CD4-positive, alpha-beta T cell treated with Interferon alpha-2 for 1 hour (primary cell): ENCODE results near the gene WFDC5.

ENCODE experiments used
- DNase-seq, 2 donors: peaks; one replicate each; pipeline ENCODE4 v3.0.0-alpha.2; 2020 to 2022

Gene WFDC5

GRCh38 chr20:45113865-45114264 is 1.1 kb downstream of the WFDC5 start:
- no peak for DNase-seq

GRCh38 chr20:45112754-45113153 is 2.2 kb downstream of the WFDC5 start:
- DNase-seq = no peak

GRCh38 chr20:45111799-45112471 is 3.0 kb downstream of the WFDC5 start:
- DNase-seq = peak in 1 of 2 donors; percentile 29

- DNase-seq = no peak
Measured at GRCh38 chr20:45111285-45111684, 3.7 kb downstream of the WFDC5 start.

GRCh38 chr20:45110301-45110700 is 4.7 kb downstream of the WFDC5 start:
- no peak for DNase-seq

GRCh38 chr20:45109634-45110033 is 5.3 kb downstream of the WFDC5 start:
- no peak for DNase-seq

GRCh38 chr20:45105317-45105716 is 9.7 kb downstream of the WFDC5 start:
- DNase-seq = no peak

GRCh38 chr20:45104786-45105185 is 10.2 kb downstream of the WFDC5 start:
- no peak for DNase-seq

GRCh38 chr20:45103072-45103471 is 11.9 kb downstream of the WFDC5 start:
- DNase-seq = no peak

- no peak for DNase-seq
Measured at GRCh38 chr20:45101333-45101850, 13.6 kb downstream of the WFDC5 start.

- no peak for DNase-seq
Measured at GRCh38 chr20:45100563-45101245, 14.3 kb downstream of the WFDC5 start, which contains the start of gene KCNS1. TSS of gene KCNS1 (minus strand) at chr20:45101127. CDS start at chr20:45099236, 1,891 bp downstream.

- no peak for DNase-seq
Measured at GRCh38 chr20:45098103-45098773, 16.7 kb downstream of the WFDC5 start.

- peak; percentile 32 to 50 for DNase-seq
Measured at GRCh38 chr20:45097485-45098102, 17.4 kb downstream of the WFDC5 start.

GRCh38 chr20:45096781-45097180 is 18.2 kb downstream of the WFDC5 start:
- DNase-seq = no peak

GRCh38 chr20:45095805-45096238 is 19.2 kb downstream of the WFDC5 start:
- peak; percentile 56 to 75 for DNase-seq

GRCh38 chr20:45094864-45095574 is 20.0 kb downstream of the WFDC5 start:
- DNase-seq = no peak

- DNase-seq = no peak
Measured at GRCh38 chr20:45094201-45094600, 20.8 kb downstream of the WFDC5 start.

GRCh38 chr20:45092898-45093297 is 22.1 kb downstream of the WFDC5 start:
- DNase-seq = no peak

- no peak for DNase-seq
Measured at GRCh38 chr20:45091366-45091765, 23.6 kb downstream of the WFDC5 start.

- DNase-seq = no peak
Measured at GRCh38 chr20:45090481-45090880, 24.5 kb downstream of the WFDC5 start.

- no peak for DNase-seq
Measured at GRCh38 chr20:45088247-45088646, 26.7 kb downstream of the WFDC5 start.

- DNase-seq = no peak
Measured at GRCh38 chr20:45087814-45088213, 27.2 kb downstream of the WFDC5 start.
